ENCODE measurements around the gene PSAT1. TPM values are rescaled to one million over a fixed set of nuclear protein-coding genes. Genes with fewer than 3 reads are reported as not detected.

Gene PSAT1
- total and polyA plus RNA-seq, 2 experiments from 2014 or later: 368 to 510 TPM

DNA sequence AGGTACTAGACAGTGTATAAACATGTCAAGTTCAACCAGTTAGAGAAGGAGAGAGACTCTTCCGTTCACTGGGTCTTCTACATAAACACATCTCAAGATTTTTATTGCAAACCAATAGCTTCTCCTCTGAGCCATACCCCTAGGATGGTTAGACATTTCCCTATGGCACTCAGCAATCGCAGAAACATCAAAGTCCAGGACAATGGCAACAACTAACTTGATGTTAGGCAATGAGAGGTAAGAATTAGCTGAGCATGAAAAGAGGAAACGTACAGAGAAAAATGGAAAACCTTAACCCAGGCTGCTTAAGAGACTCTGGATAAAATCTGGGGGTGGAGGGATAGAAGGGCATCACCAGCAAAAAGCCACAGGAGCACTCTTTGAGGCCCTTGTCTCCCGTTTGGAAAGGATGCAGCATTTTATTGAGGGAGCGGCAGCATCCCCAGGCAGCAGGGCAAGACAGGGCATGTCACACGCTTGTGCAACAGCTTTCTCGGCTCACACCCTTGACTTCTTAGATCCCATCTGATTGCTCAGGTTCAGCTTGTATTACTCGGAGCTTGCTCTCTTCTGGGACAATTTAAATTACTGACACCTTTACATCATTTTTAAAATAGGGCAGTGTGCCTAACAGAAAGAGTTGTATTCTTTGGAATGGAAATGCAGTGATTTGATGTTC lies 8.6 kb upstream of the PSAT1 start:
- TF ChIP-seq EZH2 (IDR thresholded peaks at IDR 0.05; ENCODE audit: insufficient read depth, poor library complexity, severe bottlenecking) (no peak), EZH2phosphoT487 (IDR thresholded peaks at IDR 0.05; ENCODE audit: insufficient read depth, low read depth) (no peak)

DNA sequence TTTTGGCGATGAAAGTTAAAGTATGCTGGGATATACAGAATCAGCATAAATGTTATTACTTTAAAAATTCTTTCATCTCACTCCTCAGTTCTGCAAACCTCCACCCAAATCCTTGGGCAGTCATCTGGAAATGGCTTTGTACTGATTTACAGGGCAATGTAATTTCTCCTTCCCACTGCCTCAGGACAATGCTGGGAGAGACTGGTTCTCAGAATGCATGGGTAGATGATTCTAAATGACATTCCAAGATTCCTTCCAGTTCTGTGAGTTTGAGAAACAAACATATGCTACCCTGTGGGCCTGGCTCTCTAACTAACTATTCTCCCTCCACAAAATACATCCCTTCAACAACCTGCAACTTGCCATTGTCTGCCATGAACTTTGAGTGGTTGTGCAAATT lies 7.5 kb upstream of the PSAT1 start:
- H3K79me2 ChIP-seq (ENCODE audit: insufficient read depth): no peaks in the 10 kb centered on the region
- in situ Hi-C loops (cut with MboI): no loop called here
- WGBS, 2 experiments (ENCODE audit: low coverage in 1 of 2, low lambda C conversion rate in 2 of 2, missing lambda C conversion rate in 2 of 2): 92 to 96% methylated on average over 1 of the region's 1 CpG

More for the DNA sequence above, 8.6 kb upstream of the PSAT1 start:
- in situ Hi-C loops (cut with MboI): no loop called here
- H3K4me1 ChIP-seq (ENCODE audit: insufficient read depth): no peaks in the 10 kb centered on the region
- no peak overlapping the region for H3K4me3 ChIP-seq
- H3K4me2 ChIP-seq (ENCODE audit: unreplicated experiment): no peak overlapping the region
- H3K27ac ChIP-seq: no peak overlapping the region
- no peaks in the 10 kb centered on the region for H3F3A ChIP-seq (ENCODE audit: insufficient read depth)
- no peaks in the 10 kb centered on the region for H3K9me2 ChIP-seq (ENCODE audit: insufficient read depth)
- no peak overlapping the region for H2AFZ ChIP-seq
- no peaks in the 10 kb centered on the region for H3K36me3 ChIP-seq (ENCODE audit: low read depth)
- WGBS, 2 experiments (ENCODE audit: low coverage in 1 of 2, low lambda C conversion rate in 2 of 2, missing lambda C conversion rate in 2 of 2): 79 to 82% methylated on average over 8 of the region's 8 CpGs
- no peaks in the 10 kb centered on the region for H3K27me3 ChIP-seq (replicated peaks; ENCODE audit: insufficient read depth)
- H4K20me1 ChIP-seq (ENCODE audit: insufficient read depth): no peaks in the 10 kb centered on the region
- no peaks in the 10 kb centered on the region for H3K9me3 ChIP-seq (ENCODE audit: low read depth)
- H3K79me2 ChIP-seq (ENCODE audit: insufficient read depth): no peaks in the 10 kb centered on the region
- H3K9ac ChIP-seq: no peak overlapping the region
- no peak for DNase-seq

DNA sequence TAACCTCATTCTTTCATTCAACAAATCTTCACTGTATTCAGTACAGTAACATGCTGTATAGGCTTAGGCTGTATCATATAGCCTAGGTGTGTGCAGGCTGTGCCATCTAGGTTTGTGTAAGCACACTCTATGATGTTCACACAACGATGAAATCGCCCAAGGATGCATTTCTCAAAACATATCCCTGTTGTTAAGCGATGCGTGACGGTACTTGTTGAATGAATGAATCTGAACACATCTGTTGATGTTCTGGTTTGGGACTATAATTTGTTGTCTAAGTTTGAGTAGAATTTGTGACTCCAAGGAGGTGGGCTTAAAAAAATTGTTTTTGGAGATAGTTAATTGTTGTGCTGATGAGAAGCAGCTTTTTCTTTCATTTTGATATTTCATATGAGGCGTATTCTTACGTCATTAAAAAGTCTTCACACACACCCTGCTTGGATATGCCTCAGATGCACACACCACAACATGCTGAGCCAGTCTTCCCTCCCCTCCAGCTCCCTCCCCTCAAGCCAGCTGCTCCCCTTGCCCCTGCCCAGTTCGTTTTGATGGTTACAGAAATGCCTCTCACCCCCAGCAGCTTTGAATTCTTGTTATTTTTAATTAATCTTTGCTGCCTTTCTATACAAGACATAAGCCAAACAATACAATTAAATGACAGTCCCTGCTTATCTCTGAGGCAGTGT lies 5.5 kb upstream of the PSAT1 start:
- no peak for DNase-seq

More for the DNA sequence above, 7.5 kb upstream of the PSAT1 start:
- no peaks in the 10 kb centered on the region for H4K20me1 ChIP-seq (ENCODE audit: insufficient read depth)
- H3K4me2 ChIP-seq (ENCODE audit: unreplicated experiment): no peak overlapping the region
- H3K4me3 ChIP-seq: no peak overlapping the region
- no peak for TF ChIP-seq EZH2 (IDR thresholded peaks at IDR 0.05; ENCODE audit: insufficient read depth, poor library complexity, severe bottlenecking)
- TF ChIP-seq EZH2phosphoT487 (IDR thresholded peaks at IDR 0.05; ENCODE audit: insufficient read depth, low read depth): no peak
- no peaks in the 10 kb centered on the region for H3F3A ChIP-seq (ENCODE audit: insufficient read depth)
- H3K36me3 ChIP-seq (ENCODE audit: low read depth): no peaks in the 10 kb centered on the region
- DNase-seq: no peak
- no peak overlapping the region for H3K9ac ChIP-seq
- no peaks in the 10 kb centered on the region for H3K27me3 ChIP-seq (replicated peaks; ENCODE audit: insufficient read depth)
- H3K27ac ChIP-seq: no peak overlapping the region
- no peaks in the 10 kb centered on the region for H3K9me3 ChIP-seq (ENCODE audit: low read depth)
- no peaks in the 10 kb centered on the region for H3K4me1 ChIP-seq (ENCODE audit: insufficient read depth)
- H2AFZ ChIP-seq: no peak overlapping the region
- no peaks in the 10 kb centered on the region for H3K9me2 ChIP-seq (ENCODE audit: insufficient read depth)

GRCh38 chr9:78292026-78292425 lies 4.9 kb upstream of the PSAT1 start:
- Histone ChIP-seq H4K20me1 (ENCODE audit: insufficient read depth) (no peaks in the 10 kb centered on the region), H3F3A (ENCODE audit: insufficient read depth) (no peaks in the 10 kb centered on the region), H2AFZ (no peak overlapping the region), H3K9me3 (ENCODE audit: low read depth) (no peaks in the 10 kb centered on the region), H3K4me2 (ENCODE audit: unreplicated experiment) (no peak overlapping the region), H3K4me3 (no peak overlapping the region), H3K4me1 (ENCODE audit: insufficient read depth) (0 out of 2 replicates have a peak, but pooled peaks cover 5% of the 10 kb centered on the region), H3K9ac (no peak overlapping the region), H3K27ac (no peak overlapping the region), H3K27me3 (replicated peaks; ENCODE audit: insufficient read depth) (no peaks in the 10 kb centered on the region), H3K9me2 (ENCODE audit: insufficient read depth) (no peaks in the 10 kb centered on the region), H3K79me2 (ENCODE audit: insufficient read depth) (no peaks in the 10 kb centered on the region; the same call in 1 of the 2 replicates), H3K36me3 (ENCODE audit: low read depth) (no peaks in the 10 kb centered on the region)
- in situ Hi-C loops (cut with MboI): no loop called here
- 28 to 29% methylated on average over 6 of the region's 6 CpGs for WGBS, 2 experiments (ENCODE audit: low coverage in 1 of 2, low lambda C conversion rate in 2 of 2, missing lambda C conversion rate in 2 of 2)
- DNase-seq: no peak
- no peak for TF ChIP-seq EZH2 (IDR thresholded peaks at IDR 0.05; ENCODE audit: insufficient read depth, poor library complexity, severe bottlenecking)
- no peak for TF ChIP-seq EZH2phosphoT487 (IDR thresholded peaks at IDR 0.05; ENCODE audit: insufficient read depth, low read depth)

More for the DNA sequence above, 5.5 kb upstream of the PSAT1 start:
- Histone ChIP-seq H3K36me3 (ENCODE audit: low read depth) (no peaks in the 10 kb centered on the region), H4K20me1 (ENCODE audit: insufficient read depth) (no peaks in the 10 kb centered on the region), H3K4me2 (ENCODE audit: unreplicated experiment) (no peak overlapping the region), H2AFZ (no peak overlapping the region), H3K9me3 (ENCODE audit: low read depth) (no peaks in the 10 kb centered on the region), H3K27ac (no peak overlapping the region), H3K4me1 (ENCODE audit: insufficient read depth) (0 out of 2 replicates have a peak, but pooled peaks cover 5% of the 10 kb centered on the region), H3K9me2 (ENCODE audit: insufficient read depth) (no peaks in the 10 kb centered on the region), H3F3A (ENCODE audit: insufficient read depth) (no peaks in the 10 kb centered on the region), H3K79me2 (ENCODE audit: insufficient read depth) (no peaks in the 10 kb centered on the region), H3K4me3 (no peak overlapping the region), H3K27me3 (replicated peaks; ENCODE audit: insufficient read depth) (no peaks in the 10 kb centered on the region), H3K9ac (no peak overlapping the region)
- no peak for TF ChIP-seq EZH2 (IDR thresholded peaks at IDR 0.05; ENCODE audit: insufficient read depth, poor library complexity, severe bottlenecking)
- TF ChIP-seq EZH2phosphoT487 (IDR thresholded peaks at IDR 0.05; ENCODE audit: insufficient read depth, low read depth): no peak
- in situ Hi-C loops (cut with MboI): no loop called here
- WGBS, 2 experiments (ENCODE audit: low coverage in 1 of 2, low lambda C conversion rate in 2 of 2, missing lambda C conversion rate in 2 of 2): 86% methylated on average over 8 of the region's 8 CpGs

Data from GM23248 (cell line).